Hindlimb muscle (tissue), 1 donor: Measurements from ENCODE around the gene POP7. TPM values are rescaled to one million over a fixed set of nuclear protein-coding genes. Genes with fewer than 3 reads are reported as not detected.
A peak's percentile ranks its signal among the peaks of the same experiment; 100 is the strongest.

Source experiments
- DNase-seq: peaks from one replicate; pipeline ENCODE4 v3.0.0-alpha.2; 2013
- polyA plus RNA-seq: library from polyadenylated mRNA; unstranded; fragments of 120-200 nt; gene quantifications from one replicate; pipeline ENCODE4 v1.2.1, GENCODE V29; 2013; ENCODE audit not compliant: insufficient read length

The POP7 gene
- polyA plus RNA-seq, 1 donor, result 21.4 TPM

- no peak for DNase-seq
These were observed 26.6 kb upstream of the POP7 start for GRCh38 chr7:100679129-100679926.

- DNase-seq, result no peak
These were observed 25.9 kb upstream of the POP7 start for GRCh38 chr7:100679927-100680575.

- DNase-seq, result no peak
These were observed 25.2 kb upstream of the POP7 start for GRCh38 chr7:100680576-100681271.

- DNase-seq, result no peak
These were observed 24.3 kb upstream of the POP7 start for GRCh38 chr7:100681491-100682227.

GRCh38 chr7:100682228-100682741, 23.6 kb upstream of the POP7 start:
- DNase-seq, result no peak

GRCh38 chr7:100682991-100683658, 22.8 kb upstream of the POP7 start:
- no peak for DNase-seq

GRCh38 chr7:100683659-100684533, 22.0 kb upstream of the POP7 start:
- DNase-seq, result no peak

- DNase-seq, result no peak
These were observed 21.3 kb upstream of the POP7 start for GRCh38 chr7:100684534-100685042.

- DNase-seq, result no peak
These were observed 20.8 kb upstream of the POP7 start for GRCh38 chr7:100685049-100685605.

GRCh38 chr7:100685631-100686145, 20.2 kb upstream of the POP7 start:
- DNase-seq, result no peak

GRCh38 chr7:100686201-100686821, 19.6 kb upstream of the POP7 start:
- no peak for DNase-seq

GRCh38 chr7:100686822-100687211, 19.1 kb upstream of the POP7 start:
- DNase-seq, result no peak

- DNase-seq, result no peak
These were observed 18.7 kb upstream of the POP7 start for GRCh38 chr7:100687261-100687660.

GRCh38 chr7:100687751-100688300, 18.1 kb upstream of the POP7 start:
- no peak for DNase-seq

- DNase-seq, result no peak
These were observed 17.5 kb upstream of the POP7 start for GRCh38 chr7:100688326-100688860.

GRCh38 chr7:100689230-100690135, 16.4 kb upstream of the POP7 start:
- DNase-seq, result no peak

GRCh38 chr7:100691676-100692577, 14.0 kb upstream of the POP7 start:
- peak; percentile 75 for DNase-seq
